GM06990 (cell line): ENCODE results near the gene ACTL8.

Experiments used
- DNase-seq: peaks from one replicate; pipeline ENCODE4 v3.0.0-alpha.2; 2011; ENCODE audit not compliant: insufficient read length; ENCODE audit errors: extremely low read depth
- H3K27me3 ChIP-seq: replicated peaks from 2 replicates; pipeline ENCODE4 v1.6.0; 2011; ENCODE audit warnings: low read length; ENCODE audit not compliant: control insufficient read depth, insufficient read depth
- H3K36me3 ChIP-seq: 2 replicates; pipeline ENCODE4 v1.5.1; 2011; ENCODE audit warnings: low read length; ENCODE audit not compliant: control insufficient read depth, insufficient read depth
- H3K4me3 ChIP-seq: replicated peaks from 2 replicates; pipeline ENCODE4 v1.5.1; 2011; ENCODE audit warnings: low read depth, mild to moderate bottlenecking, control low read depth, low read length
- TF ChIP-seq, protein P1 (sequence below): IDR thresholded peaks from 2 replicates; pipeline ENCODE4 v1.5.1; 2011; ENCODE audit warnings: low read length, control low read depth, mild to moderate bottlenecking, inconsistent platforms; ENCODE audit not compliant: insufficient read depth, poor library complexity, severe bottlenecking

ACTL8 gene

DNA sequence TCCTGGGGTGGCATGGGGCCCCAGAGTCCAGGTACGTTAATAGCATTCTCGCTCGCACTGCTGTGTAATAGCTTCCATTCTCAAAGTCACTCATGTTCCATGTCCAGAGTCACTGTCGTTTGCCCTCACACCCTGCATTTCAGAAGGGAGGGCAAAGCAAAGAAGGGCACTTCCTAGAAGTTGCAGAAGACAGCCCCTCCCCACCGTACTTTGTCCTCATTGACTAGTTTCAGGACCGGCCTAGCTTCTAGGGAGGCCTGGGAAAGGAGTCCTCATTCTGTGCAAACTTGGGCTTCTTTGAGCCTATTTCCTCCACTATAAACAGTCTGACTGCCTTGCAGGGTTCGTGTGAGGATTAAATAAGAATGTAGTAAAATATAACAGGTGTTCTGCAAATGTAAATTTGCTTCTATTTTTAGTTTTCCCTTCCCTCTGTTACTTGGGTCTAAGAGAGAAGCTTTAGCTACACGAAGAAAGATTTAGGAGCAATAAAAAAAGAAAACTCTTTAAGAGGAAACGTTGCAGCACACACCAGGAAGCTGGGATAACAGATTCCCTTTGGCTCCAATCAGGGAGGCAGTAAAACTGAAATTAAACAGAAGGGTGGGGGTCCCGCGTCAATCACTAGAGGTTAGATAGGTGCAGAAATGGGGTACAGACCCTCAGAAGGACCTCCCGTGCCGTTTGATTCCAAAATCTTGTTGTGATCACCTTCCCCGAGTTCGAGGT, 40.1 kb downstream of the ACTL8 start:
- Histone ChIP-seq H3K36me3 (no peaks in the 10 kb centered on the region), H3K27me3 (no peaks in the 10 kb centered on the region; the same call in none of the 2 replicates), H3K4me3 (no peak overlapping the region)
- DNase-seq: no peak
- TF ChIP-seq, protein P1, sequence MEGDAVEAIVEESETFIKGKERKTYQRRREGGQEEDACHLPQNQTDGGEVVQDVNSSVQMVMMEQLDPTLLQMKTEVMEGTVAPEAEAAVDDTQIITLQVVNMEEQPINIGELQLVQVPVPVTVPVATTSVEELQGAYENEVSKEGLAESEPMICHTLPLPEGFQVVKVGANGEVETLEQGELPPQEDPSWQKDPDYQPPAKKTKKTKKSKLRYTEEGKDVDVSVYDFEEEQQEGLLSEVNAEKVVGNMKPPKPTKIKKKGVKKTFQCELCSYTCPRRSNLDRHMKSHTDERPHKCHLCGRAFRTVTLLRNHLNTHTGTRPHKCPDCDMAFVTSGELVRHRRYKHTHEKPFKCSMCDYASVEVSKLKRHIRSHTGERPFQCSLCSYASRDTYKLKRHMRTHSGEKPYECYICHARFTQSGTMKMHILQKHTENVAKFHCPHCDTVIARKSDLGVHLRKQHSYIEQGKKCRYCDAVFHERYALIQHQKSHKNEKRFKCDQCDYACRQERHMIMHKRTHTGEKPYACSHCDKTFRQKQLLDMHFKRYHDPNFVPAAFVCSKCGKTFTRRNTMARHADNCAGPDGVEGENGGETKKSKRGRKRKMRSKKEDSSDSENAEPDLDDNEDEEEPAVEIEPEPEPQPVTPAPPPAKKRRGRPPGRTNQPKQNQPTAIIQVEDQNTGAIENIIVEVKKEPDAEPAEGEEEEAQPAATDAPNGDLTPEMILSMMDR: no peak

DNA sequence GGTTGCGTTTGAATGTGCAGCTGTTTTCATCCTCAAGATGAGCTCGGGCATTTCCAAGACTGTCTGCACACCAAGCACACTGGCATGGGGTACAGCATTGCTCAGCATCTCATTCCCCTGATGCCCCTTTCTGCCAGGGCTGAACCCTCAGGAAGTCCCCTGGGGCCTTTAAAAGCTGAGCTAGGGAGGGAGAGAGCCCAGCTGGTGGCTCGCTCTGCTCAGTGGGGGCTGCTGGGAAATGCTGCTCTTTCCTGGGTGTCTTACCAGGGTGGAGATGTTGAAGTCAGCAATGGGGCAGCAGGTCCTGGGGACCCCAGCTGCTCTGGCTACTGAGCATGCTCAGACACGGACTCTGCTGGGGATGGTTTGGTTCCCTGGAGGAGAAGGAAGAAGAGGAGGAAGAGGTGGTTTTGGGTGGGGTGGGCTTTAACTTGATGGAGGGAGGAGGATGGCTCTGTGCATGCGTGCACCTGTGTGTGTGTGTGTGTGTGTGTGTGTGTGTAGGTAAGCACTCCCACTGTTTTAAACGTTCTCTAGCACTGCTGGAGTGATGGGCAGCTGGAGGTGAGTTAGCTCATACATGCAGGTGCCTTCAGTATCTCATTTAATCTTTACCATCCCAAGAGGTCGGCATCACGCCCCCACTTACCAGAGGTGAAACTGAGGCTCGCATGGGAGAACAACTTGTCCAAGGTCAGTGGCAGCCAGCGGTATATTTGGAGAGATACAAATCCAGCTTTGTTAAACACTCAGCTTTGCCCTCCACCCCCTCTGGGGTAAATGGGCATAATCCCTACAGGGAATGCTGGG, 40.9 kb downstream of the ACTL8 start:
- no peak overlapping the region for H3K4me3 ChIP-seq
- DNase-seq: no peak
- TF ChIP-seq, protein P1: no peak
- no peaks in the 10 kb centered on the region; the same call in none of the 2 replicates for H3K27me3 ChIP-seq
- H3K36me3 ChIP-seq: no peaks in the 10 kb centered on the region

DNA sequence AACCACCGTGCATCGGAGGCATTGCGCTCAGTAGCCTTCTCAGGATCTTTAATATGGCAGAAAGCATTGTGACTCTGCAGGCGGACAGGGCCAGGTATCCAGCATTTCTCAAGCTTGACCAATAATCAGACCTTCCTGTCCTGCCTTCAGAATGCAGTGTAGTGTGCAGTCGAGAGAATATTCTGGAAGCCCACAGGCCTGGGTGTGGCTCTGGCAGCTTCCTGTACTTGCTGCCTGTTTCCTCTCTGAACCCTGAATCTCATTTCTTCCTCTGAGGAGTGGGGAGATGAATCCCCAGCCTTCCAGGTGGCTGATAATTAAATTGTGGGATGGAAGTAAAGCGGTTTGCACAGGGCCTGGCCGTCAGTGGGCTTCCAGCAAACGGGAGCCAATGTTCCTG, 42.3 kb downstream of the ACTL8 start:
- DNase-seq: no peak
- Histone ChIP-seq H3K36me3 (no peaks in the 10 kb centered on the region), H3K27me3 (no peaks in the 10 kb centered on the region; the same call in none of the 2 replicates), H3K4me3 (no peak overlapping the region)
- TF ChIP-seq, protein P1: no peak

DNA sequence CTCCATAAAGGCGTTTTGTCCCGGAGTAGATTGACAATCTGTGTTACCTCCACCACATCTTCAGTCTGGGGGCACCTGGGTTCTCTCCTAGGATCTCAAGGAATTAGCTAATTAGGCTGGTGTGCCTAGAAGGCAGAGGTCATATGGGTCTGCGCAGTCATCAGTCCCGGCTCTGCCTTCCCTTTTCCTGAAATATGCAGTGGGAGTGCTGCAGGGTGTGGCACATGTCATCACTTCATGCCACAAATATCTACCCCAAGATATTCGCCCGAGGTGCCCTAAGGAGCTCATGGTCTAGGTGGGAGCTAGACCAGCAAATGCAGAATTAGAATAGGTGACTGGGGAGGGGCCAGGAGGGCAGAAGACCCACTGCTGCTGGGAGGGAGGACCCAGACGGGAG, 42.9 kb downstream of the ACTL8 start:
- no peaks in the 10 kb centered on the region; the same call in none of the 2 replicates for H3K27me3 ChIP-seq
- H3K4me3 ChIP-seq: no peak overlapping the region
- TF ChIP-seq, protein P1: no peak
- H3K36me3 ChIP-seq: no peaks in the 10 kb centered on the region
- no peak for DNase-seq

DNA sequence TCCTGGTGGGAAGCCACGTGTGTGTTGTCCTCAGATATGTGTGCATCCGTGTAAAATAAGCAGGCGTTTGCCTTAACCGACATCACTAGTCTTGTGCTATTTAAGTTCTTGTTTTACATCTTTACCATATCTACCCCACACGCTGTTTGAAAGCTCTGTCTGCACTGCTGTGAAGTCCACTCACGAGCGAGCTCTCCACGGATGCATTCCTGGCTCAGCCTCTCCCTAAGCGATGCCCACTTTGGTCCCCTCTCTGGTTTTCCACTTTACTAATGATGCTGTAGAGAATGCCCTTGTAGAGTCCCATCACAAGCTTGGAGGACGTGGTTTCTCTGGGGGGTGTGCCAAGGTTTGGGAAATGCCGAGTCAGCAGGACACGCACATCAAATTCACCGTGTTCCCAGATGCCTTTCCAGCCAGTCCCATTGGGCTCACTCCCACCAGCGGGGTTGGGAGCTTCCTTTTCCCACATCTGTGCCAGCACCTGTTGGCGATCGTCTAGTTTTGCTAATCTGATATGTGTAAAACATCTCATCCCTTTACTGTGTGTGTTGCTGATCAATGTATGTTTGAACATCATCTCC, 43.8 kb downstream of the ACTL8 start:
- no peak for DNase-seq
- H3K27me3 ChIP-seq: no peaks in the 10 kb centered on the region; the same call in none of the 2 replicates
- no peak overlapping the region for H3K4me3 ChIP-seq
- TF ChIP-seq, protein P1: no peak
- no peaks in the 10 kb centered on the region for H3K36me3 ChIP-seq
